CD8-positive, alpha-beta memory T cell (primary cell): ENCODE results near the gene LRRC4C. TPM values are rescaled to one million over a fixed set of nuclear protein-coding genes. Genes with fewer than 3 reads are reported as not detected.

Experiments used
- CTCF ChIA-PET: fragments of 350-600 bp; sonication (Branson Sonifier 250); formaldehyde crosslinking; loops from one replicate; lab custom pipeline; 2021; ENCODE audit warnings: antibody characterized with exemption; lab: Charles Lee
- POLR2A ChIA-PET: fragments of 350-600 bp; sonication (Branson Sonifier 250); formaldehyde crosslinking; loops from one replicate; lab custom pipeline; 2021; ENCODE audit warnings: antibody characterized with exemption; lab: Charles Lee
- DNase-seq, 5 donors: peaks; one replicate each; pipeline versions ENCODE4 v3.0.0 to v3.0.0-alpha.2; 2020 to 2022; ENCODE audit warnings: mixed read lengths in 1 of 5
- H3K27ac ChIP-seq: one replicate; pipeline ENCODE4 v1.7.0; 2013; ENCODE audit warnings: low read depth, mild to moderate bottlenecking, low read length, moderate library complexity
- H3K27me3 ChIP-seq: 2 replicates; pipeline ENCODE4 v1.7.0; 2013; ENCODE audit warnings: low read length, mild to moderate bottlenecking; ENCODE audit not compliant: insufficient read depth, poor library complexity, severe bottlenecking
- H3K36me3 ChIP-seq: 2 replicates; pipeline ENCODE4 v1.7.0; 2013; ENCODE audit warnings: mild to moderate bottlenecking, low read length, moderate library complexity; ENCODE audit not compliant: insufficient read depth
- H3K4me1 ChIP-seq: 2 replicates; pipeline ENCODE4 v1.7.0; 2013; ENCODE audit warnings: mild to moderate bottlenecking, low read length, moderate library complexity; ENCODE audit not compliant: insufficient read depth
- H3K4me3 ChIP-seq: 2 replicates; pipeline ENCODE4 v1.7.0; 2013; ENCODE audit warnings: mild to moderate bottlenecking, low read length
- H3K9me3 ChIP-seq: 2 replicates; pipeline ENCODE4 v1.7.0; 2013; ENCODE audit warnings: mild to moderate bottlenecking, low read length
- H3K27ac Mint-ChIP-seq, 8 donors: one replicate each; pipeline ENCODE4 v1.8.0; 2020 to 2021; ENCODE audit warnings: mixed read lengths in 8 of 8, mild to moderate bottlenecking in 6 of 8, inconsistent platforms in 3 of 8, moderate library complexity in 3 of 8
- H3K27me3 Mint-ChIP-seq, 2 donors: one replicate each; pipeline ENCODE4 v1.8.0; 2020 to 2021; ENCODE audit warnings: mixed read lengths in 2 of 2, mild to moderate bottlenecking in 1 of 2, moderate library complexity in 1 of 2
- H3K36me3 Mint-ChIP-seq, 3 donors: one replicate each; pipeline ENCODE4 v1.8.0; 2020 to 2021; ENCODE audit warnings: mixed read lengths in 3 of 3, inconsistent platforms in 1 of 3, mild to moderate bottlenecking in 1 of 3
- H3K4me1 Mint-ChIP-seq, 3 donors: one replicate each; pipeline ENCODE4 v1.8.0; 2020 to 2021; ENCODE audit warnings: mixed read lengths in 3 of 3, inconsistent platforms in 1 of 3, mild to moderate bottlenecking in 1 of 3
- H3K4me3 Mint-ChIP-seq, 7 donors: one replicate each; pipeline ENCODE4 v1.8.0; 2020 to 2021; ENCODE audit warnings: mixed read lengths in 7 of 7, mild to moderate bottlenecking in 6 of 7, moderate library complexity in 4 of 7, inconsistent platforms in 2 of 7
- H3K9me3 Mint-ChIP-seq, 5 donors: one replicate each; pipeline ENCODE4 v1.8.0; 2020 to 2022; ENCODE audit warnings: mixed read lengths in 5 of 5, mild to moderate bottlenecking in 3 of 5, moderate library complexity in 2 of 5, inconsistent platforms in 1 of 5
- polyA plus RNA-seq: library from polyadenylated mRNA; unstranded; fragments of 300-500 nt; fragmentation: Illumina TruSeq; gene quantifications from one replicate; pipeline ENCODE4 v1.2.3, GENCODE V29; 2021
- total RNA-seq, 2 experiments: library from RNA; stranded (reverse); gene quantifications; one replicate each; pipeline ENCODE4 v1.2.3, GENCODE V29; 2021

The LRRC4C gene
- total and polyA plus RNA-seq, 3 experiments from 2014 or later, result not detected

- Mint-ChIP-seq H3K27ac (no peak overlapping the region), H3K27me3 (no peaks in the 10 kb centered on the region), H3K9me3 (peaks cover 2 to 19% (median 11%) of the 10 kb centered on the region in 5 donors), H3K4me1 (no peaks in the 10 kb centered on the region), H3K36me3 (no peaks in the 10 kb centered on the region), H3K4me3 (no peak overlapping the region)
- ChIA-PET CTCF (no interaction called here), POLR2A (no interaction called here)
- DNase-seq, result no peak
- no peaks in the 10 kb centered on the region for H3K9me3 ChIP-seq
- H3K4me1 ChIP-seq, result no peaks in the 10 kb centered on the region
- no peaks in the 10 kb centered on the region for H3K27me3 ChIP-seq
- H3K4me3 ChIP-seq, result no peak overlapping the region
- H3K27ac ChIP-seq, result no peak overlapping the region
- no peaks in the 10 kb centered on the region for H3K36me3 ChIP-seq
Measured at GRCh38 chr11:40190294-40190693, 1269.2 kb downstream of the LRRC4C start.

- CTCF ChIA-PET, result no interaction called here
Measured at GRCh38 chr11:40188848-40189247, 1270.6 kb downstream of the LRRC4C start.

GRCh38 chr11:40187295-40187694 lies 1272.2 kb downstream of the LRRC4C start:
- Mint-ChIP-seq H3K27ac (no peak overlapping the region), H3K9me3 (peaks cover 4 to 15% (median 11%) of the 10 kb centered on the region in 5 donors), H3K27me3 (peaks cover 0 to 2% of the 10 kb centered on the region in 2 donors), H3K4me1 (no peaks in the 10 kb centered on the region), H3K4me3 (no peak overlapping the region), H3K36me3 (no peaks in the 10 kb centered on the region)
- Histone ChIP-seq H3K27ac (no peak overlapping the region), H3K36me3 (no peaks in the 10 kb centered on the region), H3K4me1 (no peaks in the 10 kb centered on the region), H3K9me3 (no peaks in the 10 kb centered on the region), H3K4me3 (no peak overlapping the region), H3K27me3 (no peaks in the 10 kb centered on the region)
- POLR2A ChIA-PET, result no interaction called here
- no peak for DNase-seq
- CTCF ChIA-PET, result no interaction called here

More at GRCh38 chr11:40188848-40189247, 1270.6 kb downstream of the LRRC4C start:
- Mint-ChIP-seq H3K4me3 (no peak overlapping the region), H3K36me3 (no peaks in the 10 kb centered on the region), H3K27ac (no peak overlapping the region), H3K9me3 (peaks cover 4 to 15% (median 14%) of the 10 kb centered on the region in 5 donors), H3K27me3 (no peaks in the 10 kb centered on the region), H3K4me1 (no peaks in the 10 kb centered on the region)
- no peak overlapping the region for H3K27ac ChIP-seq
- POLR2A ChIA-PET, result no interaction called here
- H3K36me3 ChIP-seq, result no peaks in the 10 kb centered on the region
- no peaks in the 10 kb centered on the region for H3K27me3 ChIP-seq
- H3K4me3 ChIP-seq, result no peak overlapping the region
- no peak for DNase-seq
- H3K9me3 ChIP-seq, result no peaks in the 10 kb centered on the region
- no peaks in the 10 kb centered on the region for H3K4me1 ChIP-seq

GRCh38 chr11:40186437-40187263 lies 1272.8 kb downstream of the LRRC4C start:
- Histone ChIP-seq H3K9me3 (no peaks in the 10 kb centered on the region), H3K4me1 (no peaks in the 10 kb centered on the region), H3K36me3 (no peaks in the 10 kb centered on the region), H3K4me3 (no peak overlapping the region), H3K27me3 (no peaks in the 10 kb centered on the region), H3K27ac (no peak overlapping the region)
- no peak for DNase-seq
- no peak overlapping the region for H3K4me3 Mint-ChIP-seq
- peaks cover 0 to 2% of the 10 kb centered on the region in 2 donors for H3K27me3 Mint-ChIP-seq
- POLR2A ChIA-PET, result no interaction called here
- H3K9me3 Mint-ChIP-seq, result peaks cover 4 to 14% (median 13%) of the 10 kb centered on the region in 5 donors
- no peak overlapping the region for H3K27ac Mint-ChIP-seq
- H3K4me1 Mint-ChIP-seq, result no peaks in the 10 kb centered on the region
- CTCF ChIA-PET, result no interaction called here
- H3K36me3 Mint-ChIP-seq, result no peaks in the 10 kb centered on the region

GRCh38 chr11:40185793-40186192 lies 1273.7 kb downstream of the LRRC4C start:
- Mint-ChIP-seq H3K27me3 (peaks cover 0 to 2% of the 10 kb centered on the region in 2 donors), H3K4me1 (no peaks in the 10 kb centered on the region), H3K36me3 (no peaks in the 10 kb centered on the region), H3K27ac (no peak overlapping the region), H3K9me3 (peaks cover 4 to 19% (median 14%) of the 10 kb centered on the region in 5 donors), H3K4me3 (no peak overlapping the region)
- Histone ChIP-seq H3K27me3 (no peaks in the 10 kb centered on the region), H3K9me3 (no peaks in the 10 kb centered on the region), H3K4me1 (no peaks in the 10 kb centered on the region), H3K4me3 (no peak overlapping the region), H3K27ac (no peak overlapping the region), H3K36me3 (no peaks in the 10 kb centered on the region)
- DNase-seq, result no peak
- ChIA-PET CTCF (no interaction called here), POLR2A (no interaction called here)

- peaks cover 0 to 2% of the 10 kb centered on the region in 2 donors for H3K27me3 Mint-ChIP-seq
- Histone ChIP-seq H3K4me3 (no peak overlapping the region), H3K27me3 (no peaks in the 10 kb centered on the region), H3K9me3 (no peaks in the 10 kb centered on the region), H3K4me1 (no peaks in the 10 kb centered on the region), H3K36me3 (no peaks in the 10 kb centered on the region), H3K27ac (no peak overlapping the region)
- DNase-seq, result no peak
- no peak overlapping the region for H3K27ac Mint-ChIP-seq
- H3K9me3 Mint-ChIP-seq, result peaks cover 5 to 20% (median 12%) of the 10 kb centered on the region in 5 donors
- H3K36me3 Mint-ChIP-seq, result no peaks in the 10 kb centered on the region
- H3K4me3 Mint-ChIP-seq, result no peak overlapping the region
- ChIA-PET CTCF (no interaction called here), POLR2A (no interaction called here)
- no peaks in the 10 kb centered on the region for H3K4me1 Mint-ChIP-seq
Measured at GRCh38 chr11:40183073-40184064, 1276.1 kb downstream of the LRRC4C start.

- peaks cover 0 to 2% of the 10 kb centered on the region in 2 donors for H3K27me3 Mint-ChIP-seq
- Histone ChIP-seq H3K27ac (no peak overlapping the region), H3K4me1 (no peaks in the 10 kb centered on the region), H3K9me3 (no peaks in the 10 kb centered on the region), H3K4me3 (no peak overlapping the region), H3K36me3 (no peaks in the 10 kb centered on the region), H3K27me3 (no peaks in the 10 kb centered on the region)
- ChIA-PET POLR2A (no interaction called here), CTCF (no interaction called here)
- H3K4me3 Mint-ChIP-seq, result no peak overlapping the region
- H3K9me3 Mint-ChIP-seq, result peaks cover 5 to 44% (median 11%) of the 10 kb centered on the region in 5 donors
- H3K27ac Mint-ChIP-seq, result no peak overlapping the region
- no peak for DNase-seq
- H3K36me3 Mint-ChIP-seq, result no peaks in the 10 kb centered on the region
- H3K4me1 Mint-ChIP-seq, result no peaks in the 10 kb centered on the region
Measured at GRCh38 chr11:40179541-40179940, 1279.9 kb downstream of the LRRC4C start.

GRCh38 chr11:40178470-40178869 lies 1281.0 kb downstream of the LRRC4C start:
- Mint-ChIP-seq H3K4me3 (no peak overlapping the region), H3K27me3 (no peaks in the 10 kb centered on the region), H3K27ac (no peak overlapping the region), H3K36me3 (no peaks in the 10 kb centered on the region), H3K9me3 (peaks cover 3 to 51% (median 16%) of the 10 kb centered on the region in 5 donors), H3K4me1 (no peaks in the 10 kb centered on the region)
- no peaks in the 10 kb centered on the region for H3K4me1 ChIP-seq
- H3K4me3 ChIP-seq, result no peak overlapping the region
- no peaks in the 10 kb centered on the region for H3K27me3 ChIP-seq
- ChIA-PET POLR2A (no interaction called here), CTCF (no interaction called here)
- H3K9me3 ChIP-seq, result no peaks in the 10 kb centered on the region
- no peak overlapping the region for H3K27ac ChIP-seq
- no peak for DNase-seq
- H3K36me3 ChIP-seq, result no peaks in the 10 kb centered on the region
